NCI-H526 treated with DMSO at 0.1 percent for 48 hours (cell line): ENCODE results near the gene PCDH9.
A peak's percentile ranks its signal among the peaks of the same experiment; 100 is the strongest.

Experiments used
- DNase-seq: peaks from one replicate; lab custom pipeline; 2025; lab: John Stamatoyannopoulos, UW

Gene PCDH9

GRCh38 chr13:66459143-66459542 is 771.0 kb downstream of the PCDH9 start:
- no peak for DNase-seq

- DNase-seq, result no peak
Observed at GRCh38 chr13:66446413-66446812, 783.7 kb downstream of the PCDH9 start.

- no peak for DNase-seq
Observed at GRCh38 chr13:66443926-66444325, 786.2 kb downstream of the PCDH9 start.

GRCh38 chr13:66440938-66441337 is 789.2 kb downstream of the PCDH9 start:
- DNase-seq, result no peak

- no peak for DNase-seq
Observed at GRCh38 chr13:66430728-66431127, 799.4 kb downstream of the PCDH9 start.

GRCh38 chr13:66430269-66430668 is 799.9 kb downstream of the PCDH9 start:
- DNase-seq, result no peak

GRCh38 chr13:66429156-66429555 is 801.0 kb downstream of the PCDH9 start:
- DNase-seq, result no peak

GRCh38 chr13:66427458-66427861 is 802.7 kb downstream of the PCDH9 start:
- DNase-seq, result no peak

GRCh38 chr13:66425741-66426140 is 804.4 kb downstream of the PCDH9 start:
- no peak for DNase-seq

- no peak for DNase-seq
Observed at GRCh38 chr13:66424422-66424821, 805.7 kb downstream of the PCDH9 start.

GRCh38 chr13:66415444-66415843 is 814.7 kb downstream of the PCDH9 start:
- DNase-seq, result no peak

GRCh38 chr13:66414066-66414800 is 815.9 kb downstream of the PCDH9 start:
- DNase-seq, result no peak

- no peak for DNase-seq
Observed at GRCh38 chr13:66410314-66410713, 819.8 kb downstream of the PCDH9 start.

GRCh38 chr13:66409542-66409941 is 820.6 kb downstream of the PCDH9 start:
- no peak for DNase-seq

GRCh38 chr13:66407128-66407527 is 823.0 kb downstream of the PCDH9 start:
- peak; percentile 29 for DNase-seq

GRCh38 chr13:66405908-66406802 is 824.0 kb downstream of the PCDH9 start:
- no peak for DNase-seq

GRCh38 chr13:66402546-66402945 is 827.6 kb downstream of the PCDH9 start:
- no peak for DNase-seq

- DNase-seq, result no peak
Observed at GRCh38 chr13:66402066-66402465, 828.1 kb downstream of the PCDH9 start.

GRCh38 chr13:66400292-66400691 is 829.8 kb downstream of the PCDH9 start:
- DNase-seq, result no peak

- peak; percentile 72 for DNase-seq
Observed at GRCh38 chr13:66399873-66400272, 830.3 kb downstream of the PCDH9 start.

- no peak for DNase-seq
Observed at GRCh38 chr13:66397133-66397532, 833.0 kb downstream of the PCDH9 start.

- DNase-seq, result no peak
Observed at GRCh38 chr13:66391322-66391721, 838.8 kb downstream of the PCDH9 start.

GRCh38 chr13:66378894-66379293 is 851.2 kb downstream of the PCDH9 start:
- no peak for DNase-seq
